HG03571 (cell line): ENCODE measurements around the gene RAF1.
"Not testable (repeated sequence)": the region's sequence is repeated elsewhere in the genome, so short reads cannot be mapped to it uniquely, and the experiment has no call there.

Source experiments
- ATAC-seq: cut with Tn5 transposase; IDR thresholded peaks from one replicate; pipeline ENCODE4 v1.9.1; 2021; ENCODE audit not compliant: unreplicated experiment

RAF1 gene

DNA sequence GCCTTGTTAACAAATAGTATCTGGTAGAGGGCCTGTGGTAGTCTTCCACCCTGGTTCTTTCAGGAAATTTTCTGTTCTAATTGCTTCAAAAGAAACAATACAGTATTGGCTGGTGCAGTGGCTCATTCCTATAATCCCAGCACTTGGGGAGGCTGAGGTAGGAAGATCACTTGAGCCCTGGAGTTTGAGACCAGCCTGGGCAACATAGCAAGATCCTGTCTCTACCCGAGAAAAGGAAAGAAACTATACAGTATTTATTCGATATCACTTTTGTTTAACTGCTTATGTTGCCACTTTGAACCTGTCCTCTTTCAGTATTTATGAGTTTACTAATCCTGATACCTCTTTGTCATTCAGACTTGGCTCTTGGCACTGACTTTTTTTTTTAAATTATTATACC lies 102.5 kb downstream of the RAF1 start:
- ATAC-seq: no peak

DNA sequence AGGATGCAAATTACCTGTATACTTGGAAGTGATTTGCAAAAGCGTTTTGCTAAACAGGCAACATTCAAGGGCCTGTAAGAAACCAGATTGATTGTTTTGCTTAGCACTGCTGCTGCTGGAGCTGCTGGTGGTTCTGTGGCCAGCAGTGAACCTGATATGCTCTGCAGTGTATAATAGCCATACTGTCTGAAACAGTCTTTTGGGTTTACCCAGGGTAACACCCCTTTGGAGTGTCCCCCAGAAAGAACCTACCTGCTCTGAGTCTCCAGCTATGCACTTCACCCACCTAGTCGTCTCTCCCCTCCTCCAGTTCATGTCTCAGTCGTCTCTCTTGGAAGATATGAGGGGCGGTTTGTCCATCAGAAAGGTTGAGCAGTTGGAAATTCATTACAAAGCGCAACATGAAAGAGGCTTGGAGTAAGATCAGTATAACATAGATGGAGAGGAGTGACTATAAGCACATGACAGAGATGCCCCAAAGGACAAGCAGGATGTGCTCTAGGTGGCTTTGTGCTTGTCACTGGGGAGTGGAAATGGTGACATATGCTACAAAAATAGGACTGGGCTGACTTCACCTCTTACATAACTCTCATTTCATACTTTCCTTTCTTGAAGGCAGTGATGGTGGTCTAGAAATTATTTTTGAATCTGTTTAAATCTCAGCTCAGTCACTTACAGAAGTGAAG lies 103.3 kb downstream of the RAF1 start:
- ATAC-seq: no peak

DNA sequence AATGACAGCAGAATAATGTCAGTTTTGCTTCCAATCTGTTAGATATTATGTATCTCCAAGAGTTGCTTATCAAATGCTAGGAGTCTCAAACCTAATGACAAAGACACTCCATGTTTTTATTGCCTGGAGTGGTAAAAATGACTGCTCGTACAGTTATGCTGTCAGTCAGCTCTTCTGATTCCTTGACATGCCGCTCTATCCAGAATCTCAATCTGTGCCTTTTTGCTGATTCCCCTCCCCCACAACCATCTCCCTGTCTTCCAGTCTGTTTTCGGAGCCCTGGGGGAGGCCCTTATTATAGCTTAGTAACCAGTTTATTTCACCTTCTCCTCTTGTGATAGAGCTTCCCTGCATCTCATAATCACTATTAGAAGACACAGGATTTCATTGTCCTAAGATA lies 104.4 kb downstream of the RAF1 start:
- ATAC-seq: no peak

DNA sequence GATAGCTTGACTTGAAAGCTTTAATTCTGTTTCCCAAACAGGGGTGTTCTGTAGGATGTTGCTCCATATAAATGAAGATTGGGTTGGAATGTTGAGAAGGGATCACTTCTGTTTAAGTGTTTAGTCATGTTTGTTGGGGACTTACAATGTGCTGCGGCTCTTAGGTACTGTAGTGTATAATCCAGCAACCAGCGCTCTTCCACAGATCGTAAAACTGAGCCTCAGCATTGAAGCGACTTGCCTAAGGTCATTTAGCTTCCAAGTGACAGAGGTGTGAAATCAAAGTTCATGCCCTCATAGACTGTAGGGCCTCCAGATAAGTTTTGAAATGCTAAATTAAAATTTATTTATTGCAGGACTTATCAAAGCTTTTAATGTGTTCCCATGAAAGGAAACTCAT lies 105.2 kb downstream of the RAF1 start:
- no peak for ATAC-seq

DNA sequence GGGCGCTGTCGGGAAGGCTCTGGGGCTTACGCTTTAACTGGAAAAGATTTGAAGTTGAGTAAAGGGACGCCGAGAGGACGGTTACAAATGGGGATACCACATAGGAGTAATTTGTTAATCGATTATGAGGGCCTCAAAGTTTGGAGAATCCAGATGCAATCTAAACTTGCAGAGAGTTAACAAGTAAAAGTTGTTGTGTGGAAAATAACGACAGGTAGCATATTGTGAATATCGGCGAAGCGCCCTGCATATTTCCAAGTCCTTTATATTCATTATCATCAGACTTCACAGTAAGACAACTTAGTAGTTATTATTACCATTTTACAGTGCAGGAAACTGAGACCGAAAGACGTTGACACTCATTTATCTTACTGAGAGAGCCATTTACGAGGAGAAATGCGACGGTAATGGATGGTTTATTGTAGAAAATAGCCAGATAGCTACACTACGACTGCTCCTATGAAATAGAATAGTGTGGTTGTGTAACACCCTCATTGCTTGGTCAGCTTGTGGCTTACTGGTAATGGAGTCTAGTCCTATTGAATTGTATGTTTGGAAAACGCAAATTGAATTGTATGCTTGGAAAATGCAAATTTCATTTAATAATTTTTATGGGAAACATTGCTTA lies 106.3 kb downstream of the RAF1 start:
- no peak for ATAC-seq

DNA sequence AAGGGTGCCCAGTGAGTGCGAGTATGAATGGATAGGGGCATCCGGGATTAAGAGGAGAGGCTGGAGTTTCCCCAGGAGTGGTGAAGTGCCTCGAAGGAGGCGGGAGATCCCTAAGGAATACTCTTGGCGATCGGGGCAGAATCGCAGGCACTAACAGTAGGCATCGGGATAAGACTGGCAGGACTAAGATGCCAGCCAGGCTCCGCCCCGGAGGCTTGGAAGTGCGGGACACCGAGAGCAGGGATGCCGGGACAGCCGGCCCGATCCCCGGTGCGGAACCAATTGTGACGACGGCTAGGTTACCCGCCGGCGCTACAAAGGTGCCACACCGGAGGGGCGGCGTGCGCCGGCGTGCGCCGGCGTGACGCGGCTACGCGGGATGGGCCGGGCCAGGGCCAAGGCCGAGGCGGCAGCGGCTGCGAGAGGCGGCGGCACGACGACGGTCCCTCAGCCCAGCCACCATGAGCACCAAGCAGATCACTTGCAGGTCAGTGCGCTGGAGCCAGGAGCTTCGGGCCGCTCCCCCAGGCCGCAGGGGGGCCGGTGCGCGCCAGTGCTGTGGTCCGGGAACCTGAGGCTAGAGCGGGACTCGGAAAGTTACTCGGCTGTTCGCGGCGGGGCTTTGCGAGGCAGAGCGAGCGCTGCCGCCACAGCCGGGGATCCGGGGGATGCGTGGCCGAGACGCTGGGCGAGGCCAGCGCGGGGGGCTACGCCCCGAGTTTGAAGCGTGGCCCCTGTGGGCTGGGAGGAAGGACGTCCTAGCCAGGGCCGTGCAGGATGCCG lies 107.0 kb downstream of the RAF1 start, which contains the start of gene MKRN2:
Gene MKRN2 (plus strand): TSS at position 398 of the 783 bp plus-strand sequence. CDS start 64 bp downstream, at position 462.
- peak; percentile 86 for ATAC-seq

DNA sequence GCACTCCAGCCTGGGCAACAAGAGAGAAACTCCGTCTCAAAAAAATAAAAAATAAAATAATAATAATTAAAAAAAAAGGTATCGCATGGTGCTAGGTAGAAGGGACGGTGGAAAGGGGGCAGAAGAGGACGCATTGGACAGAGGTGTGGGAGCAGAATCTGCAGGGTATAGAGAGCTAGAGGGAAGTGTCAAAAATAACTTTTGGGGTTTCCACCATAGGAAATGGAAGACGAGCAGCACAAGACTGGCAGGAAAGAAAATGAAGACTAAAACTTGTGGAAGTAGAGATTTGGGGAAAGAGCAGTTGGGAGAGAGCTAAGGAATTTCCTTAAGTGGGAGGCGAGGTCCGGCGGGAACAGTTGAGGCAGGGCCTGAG lies 107.6 kb downstream of the RAF1 start:
- ATAC-seq: no peak

DNA sequence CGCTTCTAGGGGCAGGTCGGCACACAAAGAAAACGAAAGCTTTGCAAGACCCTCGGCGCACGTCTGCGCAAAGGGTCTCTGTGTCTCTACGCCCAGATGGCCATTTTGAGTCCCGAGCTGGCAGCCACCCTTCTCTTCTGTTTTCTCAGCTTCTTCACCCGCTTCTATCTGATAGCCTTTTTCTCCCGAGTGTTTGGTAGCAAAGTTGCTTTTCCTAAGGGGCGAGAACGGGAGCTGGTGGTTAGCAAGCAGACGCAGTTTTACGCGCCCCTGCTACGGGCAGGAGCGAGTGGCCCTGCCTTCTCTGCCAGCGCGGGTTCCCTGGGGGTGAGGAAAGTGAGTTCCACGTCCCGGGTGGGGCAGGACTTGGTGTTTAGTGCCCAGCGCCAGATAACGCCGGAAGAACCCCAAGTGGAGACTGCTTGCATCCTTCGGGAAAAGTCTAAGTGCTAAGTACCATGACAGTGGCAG lies 110.0 kb downstream of the RAF1 start:
- ATAC-seq: no peak

DNA sequence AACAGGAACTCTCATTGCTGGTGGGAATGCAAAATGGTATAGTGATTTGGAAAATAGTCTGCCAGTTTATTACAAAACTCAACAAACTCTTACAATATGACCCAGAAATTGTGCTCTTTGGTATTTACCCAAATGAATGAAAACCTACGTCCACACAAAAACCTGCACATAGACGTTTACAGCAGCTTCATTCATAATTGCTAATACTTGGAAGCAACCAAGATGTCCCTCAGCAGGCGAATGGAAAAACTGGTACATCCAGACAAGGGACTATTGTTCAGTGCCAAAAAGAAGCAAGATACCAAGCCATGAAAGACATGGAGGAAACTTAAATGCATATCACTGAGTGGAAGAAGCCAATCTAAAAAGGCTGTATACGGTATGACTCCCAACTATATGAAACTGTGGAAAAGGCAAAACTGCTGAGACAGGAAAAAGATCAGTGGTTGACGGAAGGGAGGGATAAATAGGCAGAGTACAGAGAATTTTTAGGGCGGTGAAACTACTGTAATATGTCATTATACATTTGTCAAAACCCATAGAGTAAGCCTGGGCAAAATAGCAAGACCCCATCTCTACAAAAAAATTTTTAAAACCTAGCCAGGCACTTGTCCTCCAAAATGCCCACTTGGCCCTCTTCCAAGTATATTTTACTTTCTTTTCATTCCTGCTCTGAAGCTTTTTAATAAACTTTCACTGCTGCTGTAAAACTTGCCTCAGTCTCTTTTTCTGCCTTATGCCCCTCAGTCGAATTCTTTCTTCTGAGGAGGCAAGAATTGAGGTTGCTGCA lies 113.8 kb downstream of the RAF1 start:
- no peak for ATAC-seq

DNA sequence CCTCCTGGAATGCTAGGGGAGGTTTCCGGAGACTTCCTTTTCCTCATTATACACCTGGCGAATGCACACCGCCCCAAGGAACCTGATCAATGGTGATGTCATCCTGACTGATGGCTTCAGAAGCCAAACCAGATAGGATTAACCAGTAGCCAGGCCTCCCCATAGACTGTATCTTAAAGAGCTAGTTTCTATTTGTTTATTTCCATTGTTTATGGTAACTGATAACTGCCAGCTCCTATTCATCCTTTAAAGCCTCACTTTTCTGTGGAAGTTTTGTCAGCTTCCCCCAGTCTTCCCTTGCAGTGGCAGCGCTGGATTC lies 118.5 kb downstream of the RAF1 start, which contains the start of gene MKRN2OS:
Gene MKRN2OS (minus strand): TSS at position 27 of the 319 bp plus-strand sequence. CDS start 35 bp downstream, outside the sequence.
- ATAC-seq: no peak

DNA sequence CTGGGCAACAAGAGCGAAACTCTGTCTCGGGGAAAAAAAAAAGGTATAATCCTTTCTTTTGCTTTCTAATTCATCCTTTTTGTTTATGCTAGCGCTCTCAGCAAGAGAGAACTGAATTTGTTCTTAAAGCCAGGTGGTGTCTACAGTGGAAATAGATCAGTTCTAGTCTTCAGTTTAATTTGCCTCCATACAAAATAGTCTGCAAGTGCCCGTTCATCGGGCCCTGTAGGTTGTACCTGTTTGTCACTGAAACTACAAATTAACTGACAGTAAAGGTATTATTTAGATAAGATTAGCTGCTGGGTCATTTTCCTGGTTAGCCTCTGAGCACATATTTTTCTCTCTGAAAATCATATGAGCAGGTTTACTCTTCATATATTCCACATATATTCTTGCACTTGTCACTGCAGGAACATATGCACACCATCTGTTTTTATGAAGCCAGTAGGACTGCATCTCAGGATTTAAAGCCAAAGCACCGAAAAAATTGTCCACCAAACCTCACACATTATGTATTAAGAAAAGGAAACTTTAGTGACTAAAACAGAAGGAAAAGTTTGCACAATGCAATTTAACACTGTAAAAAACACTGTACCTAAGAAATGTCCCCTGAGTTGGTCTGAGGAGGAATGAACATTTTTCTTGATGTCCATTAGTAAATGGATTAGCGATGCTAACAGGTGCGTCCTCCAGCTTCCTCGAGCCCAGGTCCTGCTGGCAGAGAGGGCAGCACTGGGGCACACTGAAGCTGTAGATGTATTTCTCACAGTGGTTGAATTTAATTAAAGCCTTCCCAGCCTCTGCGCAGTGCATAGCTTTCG lies 119.1 kb downstream of the RAF1 start:
- ATAC-seq: no peak

DNA sequence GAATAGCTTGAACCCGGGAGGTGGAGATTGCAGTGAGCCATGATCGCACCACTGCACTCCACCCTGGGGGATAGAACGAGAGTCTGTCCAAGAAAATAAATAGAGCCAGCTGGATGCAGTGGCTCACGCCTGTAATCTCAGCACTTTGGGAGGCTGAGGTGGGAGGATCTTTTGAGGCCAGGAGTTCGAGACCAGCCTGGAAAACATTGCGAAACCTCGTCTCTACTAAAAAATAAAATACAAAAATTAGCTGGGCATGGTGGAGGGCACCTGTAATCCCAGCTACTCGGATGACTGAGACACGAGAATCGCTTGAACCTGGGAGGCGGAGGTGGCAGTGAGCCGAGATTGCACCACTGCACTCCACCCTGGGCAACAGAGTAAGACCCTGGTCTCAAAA lies 120.4 kb downstream of the RAF1 start:
- not testable (repeated sequence) for ATAC-seq

DNA sequence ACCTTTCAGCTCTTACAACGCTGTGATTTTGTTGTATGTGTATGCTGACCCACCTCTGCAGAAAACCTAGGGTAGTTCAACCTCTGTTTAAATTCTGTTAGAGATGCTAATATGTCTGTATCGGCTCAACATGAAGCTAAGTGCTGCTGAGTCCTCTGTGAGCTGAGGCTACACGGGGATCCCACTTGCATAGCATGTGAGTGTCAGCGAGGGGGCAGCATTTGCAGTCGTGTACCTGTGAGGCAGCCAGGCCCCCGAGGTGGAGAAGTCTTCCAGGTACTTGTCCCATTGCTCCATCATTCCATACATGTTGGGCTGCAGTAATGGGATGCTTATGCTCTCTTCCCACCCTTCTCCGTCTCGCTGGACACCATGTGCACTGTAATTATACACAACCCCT lies 122.3 kb downstream of the RAF1 start:
- ATAC-seq: no peak

DNA sequence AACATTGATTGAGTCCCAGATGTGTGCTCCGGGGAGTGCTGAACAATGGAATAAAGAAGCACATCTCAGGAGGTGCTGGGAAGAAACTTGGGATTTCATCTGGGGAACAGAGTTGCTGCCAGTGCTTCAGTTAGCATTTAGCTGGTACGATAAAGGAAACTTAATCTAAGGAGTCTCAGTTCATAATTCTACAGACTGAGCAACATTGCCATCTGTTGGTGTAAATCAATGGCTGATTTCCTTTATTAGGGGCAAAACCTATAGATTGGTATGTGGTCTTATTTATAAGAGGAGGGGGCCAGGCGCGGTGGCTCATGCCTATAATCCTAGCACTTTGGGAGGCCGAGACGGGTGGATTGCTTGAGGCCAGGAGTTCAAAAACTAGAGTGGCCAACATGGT lies 127.5 kb downstream of the RAF1 start:
- ATAC-seq: no peak
